ENCODE results near the gene ZNF692. TPM values are rescaled to one million over a fixed set of nuclear protein-coding genes. Genes with fewer than 3 reads are reported as not detected.

ZNF692 gene
- total and polyA plus RNA-seq, 4 donors, result 10.3 to 176 (median 31.0) TPM

- no peak for ATAC-seq (ENCODE audit: low FRiP score)
- Histone ChIP-seq H3K27ac (ENCODE audit: low read depth in 1 of 2, low read length in 2 of 2) (peak overlapping the region in 1 of 2 donors; percentile 10), H3K9me3 (ENCODE audit: control insufficient read depth, low read length) (no peaks in the 10 kb centered on the region), H3K4me3 (ENCODE audit: low read length in 2 of 2) (no peak overlapping the region), H3K4me1 (ENCODE audit: control insufficient read depth in 1 of 2, insufficient read depth in 2 of 2, low read length in 2 of 2) (peaks cover 7 to 8% of the 10 kb centered on the region in 2 donors), H3K27me3 (ENCODE audit: control insufficient read depth in 1 of 2, insufficient read depth in 2 of 2, low read length in 1 of 2) (no peaks in the 10 kb centered on the region), H3K36me3 (ENCODE audit: control insufficient read depth in 1 of 2, insufficient read depth in 2 of 2, low read length in 1 of 2) (no peaks in the 10 kb centered on the region)
- DNase-seq, result peak; percentile 75 to 80
- WGBS, 2 donors, result 20 to 24% methylated on average over 3 of the region's 3 CpGs
- intact Hi-C loops (cut with DNase I), result no loop called here
These were observed 37.8 kb downstream of the ZNF692 start for GRCh38 chr1:248821101-248821500.

GRCh38 chr1:248820041-248820585, 38.8 kb downstream of the ZNF692 start:
- no peak overlapping the region for H3K27ac ChIP-seq (ENCODE audit: low read depth in 1 of 2, low read length in 2 of 2)
- no peak for ATAC-seq (ENCODE audit: low FRiP score)
- 67 to 77% methylated on average over 7 of the region's 7 CpGs for WGBS, 2 donors
- DNase-seq, result no peak
- H3K36me3 ChIP-seq (ENCODE audit: control insufficient read depth in 1 of 2, insufficient read depth in 2 of 2, low read length in 1 of 2), result no peaks in the 10 kb centered on the region
- peaks cover 7 to 8% of the 10 kb centered on the region in 2 donors for H3K4me1 ChIP-seq (ENCODE audit: control insufficient read depth in 1 of 2, insufficient read depth in 2 of 2, low read length in 2 of 2)
- H3K9me3 ChIP-seq (ENCODE audit: control insufficient read depth, low read length), result no peaks in the 10 kb centered on the region
- H3K27me3 ChIP-seq (ENCODE audit: control insufficient read depth in 1 of 2, insufficient read depth in 2 of 2, low read length in 1 of 2), result no peaks in the 10 kb centered on the region
- H3K4me3 ChIP-seq (ENCODE audit: low read length in 2 of 2), result no peak overlapping the region
- intact Hi-C loops (cut with DNase I), result no loop called here

- DNase-seq (no peak), ATAC-seq (ENCODE audit: low FRiP score) (peak; percentile 10)
- H3K9me3 ChIP-seq (ENCODE audit: control insufficient read depth, low read length), result no peaks in the 10 kb centered on the region
- intact Hi-C loops (cut with DNase I), result no loop called here
- H3K27me3 ChIP-seq (ENCODE audit: control insufficient read depth in 1 of 2, insufficient read depth in 2 of 2, low read length in 1 of 2), result no peaks in the 10 kb centered on the region
- H3K4me3 ChIP-seq (ENCODE audit: low read length in 2 of 2), result no peak overlapping the region
- H3K27ac ChIP-seq (ENCODE audit: low read depth in 1 of 2, low read length in 2 of 2), result no peak overlapping the region
- WGBS, 2 donors, result 51 to 56% methylated on average over 5 of the region's 5 CpGs
- peaks cover 3% of the 10 kb centered on the region in 2 donors for H3K36me3 ChIP-seq (ENCODE audit: control insufficient read depth in 1 of 2, insufficient read depth in 2 of 2, low read length in 1 of 2)
- peaks cover 0 to 5% of the 10 kb centered on the region in 2 donors for H3K4me1 ChIP-seq (ENCODE audit: control insufficient read depth in 1 of 2, insufficient read depth in 2 of 2, low read length in 2 of 2)
These were observed 40.1 kb downstream of the ZNF692 start for GRCh38 chr1:248818505-248819374.

GRCh38 chr1:248817065-248817464, 41.8 kb downstream of the ZNF692 start:
- WGBS, 2 donors, result 87 to 89% methylated on average over 6 of the region's 6 CpGs
- ATAC-seq (ENCODE audit: low FRiP score), result no peak
- H3K36me3 ChIP-seq (ENCODE audit: control insufficient read depth in 1 of 2, insufficient read depth in 2 of 2, low read length in 1 of 2), result peaks cover 3 to 8% of the 10 kb centered on the region in 2 donors

GRCh38 chr1:248816042-248816851, 42.6 kb downstream of the ZNF692 start:
- 88 to 89% methylated on average over 13 of the region's 13 CpGs for WGBS, 2 donors
- Histone ChIP-seq H3K36me3 (ENCODE audit: control insufficient read depth in 1 of 2, insufficient read depth in 2 of 2, low read length in 1 of 2) (peaks cover 3 to 8% of the 10 kb centered on the region in 2 donors), H3K4me3 (ENCODE audit: low read length in 2 of 2) (no peak overlapping the region), H3K27me3 (ENCODE audit: control insufficient read depth in 1 of 2, insufficient read depth in 2 of 2, low read length in 1 of 2) (no peaks in the 10 kb centered on the region), H3K9me3 (ENCODE audit: control insufficient read depth, low read length) (no peaks in the 10 kb centered on the region), H3K4me1 (ENCODE audit: control insufficient read depth in 1 of 2, insufficient read depth in 2 of 2, low read length in 2 of 2) (peaks cover 0 to 2% of the 10 kb centered on the region in 2 donors), H3K27ac (ENCODE audit: low read depth in 1 of 2, low read length in 2 of 2) (no peak overlapping the region)
- no peak for ATAC-seq (ENCODE audit: low FRiP score)
- no peak for DNase-seq
- intact Hi-C loops (cut with DNase I), result no loop called here

More at GRCh38 chr1:248817065-248817464, 41.8 kb downstream of the ZNF692 start:
- Histone ChIP-seq H3K27ac (ENCODE audit: low read depth in 1 of 2, low read length in 2 of 2) (no peak overlapping the region), H3K9me3 (ENCODE audit: control insufficient read depth, low read length) (no peaks in the 10 kb centered on the region), H3K27me3 (ENCODE audit: control insufficient read depth in 1 of 2, insufficient read depth in 2 of 2, low read length in 1 of 2) (no peaks in the 10 kb centered on the region), H3K4me1 (ENCODE audit: control insufficient read depth in 1 of 2, insufficient read depth in 2 of 2, low read length in 2 of 2) (peaks cover 0 to 2% of the 10 kb centered on the region in 2 donors), H3K4me3 (ENCODE audit: low read length in 2 of 2) (no peak overlapping the region)
- no peak for DNase-seq
- intact Hi-C loops (cut with DNase I), result no loop called here

GRCh38 chr1:248815407-248816034, 43.4 kb downstream of the ZNF692 start:
- H3K27ac ChIP-seq (ENCODE audit: low read depth in 1 of 2, low read length in 2 of 2), result no peak overlapping the region
- H3K4me1 ChIP-seq (ENCODE audit: control insufficient read depth in 1 of 2, insufficient read depth in 2 of 2, low read length in 2 of 2), result peaks cover 0 to under 1% of the 10 kb centered on the region in 2 donors
- no peaks in the 10 kb centered on the region for H3K27me3 ChIP-seq (ENCODE audit: control insufficient read depth in 1 of 2, insufficient read depth in 2 of 2, low read length in 1 of 2)
- 88% methylated on average over 10 of the region's 10 CpGs for WGBS, 2 donors
- ATAC-seq (ENCODE audit: low FRiP score) (no peak), DNase-seq (no peak)
- intact Hi-C loops (cut with DNase I), result no loop called here
- no peaks in the 10 kb centered on the region for H3K9me3 ChIP-seq (ENCODE audit: control insufficient read depth, low read length)
- H3K4me3 ChIP-seq (ENCODE audit: low read length in 2 of 2), result no peak overlapping the region
- H3K36me3 ChIP-seq (ENCODE audit: control insufficient read depth in 1 of 2, insufficient read depth in 2 of 2, low read length in 1 of 2), result peaks cover 3 to 8% of the 10 kb centered on the region in 2 donors

GRCh38 chr1:248814351-248814750, 44.5 kb downstream of the ZNF692 start:
- WGBS, 2 donors, result 92 to 94% methylated on average over 16 of the region's 16 CpGs
- no peak overlapping the region for H3K27ac ChIP-seq (ENCODE audit: low read depth in 1 of 2, low read length in 2 of 2)
- no peaks in the 10 kb centered on the region for H3K4me1 ChIP-seq (ENCODE audit: control insufficient read depth in 1 of 2, insufficient read depth in 2 of 2, low read length in 2 of 2)
- H3K27me3 ChIP-seq (ENCODE audit: control insufficient read depth in 1 of 2, insufficient read depth in 2 of 2, low read length in 1 of 2), result no peaks in the 10 kb centered on the region
- no peaks in the 10 kb centered on the region for H3K9me3 ChIP-seq (ENCODE audit: control insufficient read depth, low read length)
- H3K4me3 ChIP-seq (ENCODE audit: low read length in 2 of 2), result no peak overlapping the region
- DNase-seq, result no peak
- intact Hi-C loops (cut with DNase I), result no loop called here
- peaks cover 3 to 8% of the 10 kb centered on the region in 2 donors for H3K36me3 ChIP-seq (ENCODE audit: control insufficient read depth in 1 of 2, insufficient read depth in 2 of 2, low read length in 1 of 2)
- ATAC-seq (ENCODE audit: low FRiP score), result no peak

GRCh38 chr1:248813546-248813945, 45.3 kb downstream of the ZNF692 start:
- intact Hi-C loops (cut with DNase I), result no loop called here
- no peak overlapping the region for H3K27ac ChIP-seq (ENCODE audit: low read depth in 1 of 2, low read length in 2 of 2)
- H3K9me3 ChIP-seq (ENCODE audit: control insufficient read depth, low read length), result no peaks in the 10 kb centered on the region
- H3K27me3 ChIP-seq (ENCODE audit: control insufficient read depth in 1 of 2, insufficient read depth in 2 of 2, low read length in 1 of 2), result no peaks in the 10 kb centered on the region
- 93 to 97% methylated on average over 8 of the region's 8 CpGs for WGBS, 2 donors
- ATAC-seq (ENCODE audit: low FRiP score), result no peak
- H3K4me1 ChIP-seq (ENCODE audit: control insufficient read depth in 1 of 2, insufficient read depth in 2 of 2, low read length in 2 of 2), result no peaks in the 10 kb centered on the region
- H3K4me3 ChIP-seq (ENCODE audit: low read length in 2 of 2), result no peak overlapping the region
- no peak for DNase-seq
- H3K36me3 ChIP-seq (ENCODE audit: control insufficient read depth in 1 of 2, insufficient read depth in 2 of 2, low read length in 1 of 2), result peaks cover 3 to 8% of the 10 kb centered on the region in 2 donors
